ENCODE results near the gene SDCBP2. TPM values are rescaled to one million over a fixed set of nuclear protein-coding genes. Genes with fewer than 3 reads are reported as not detected.

SDCBP2 gene
- total and polyA plus RNA-seq, 2 of the 4 experiments (the other 2 are of a cell fraction) = 0.54 to 1.3 TPM

DNA sequence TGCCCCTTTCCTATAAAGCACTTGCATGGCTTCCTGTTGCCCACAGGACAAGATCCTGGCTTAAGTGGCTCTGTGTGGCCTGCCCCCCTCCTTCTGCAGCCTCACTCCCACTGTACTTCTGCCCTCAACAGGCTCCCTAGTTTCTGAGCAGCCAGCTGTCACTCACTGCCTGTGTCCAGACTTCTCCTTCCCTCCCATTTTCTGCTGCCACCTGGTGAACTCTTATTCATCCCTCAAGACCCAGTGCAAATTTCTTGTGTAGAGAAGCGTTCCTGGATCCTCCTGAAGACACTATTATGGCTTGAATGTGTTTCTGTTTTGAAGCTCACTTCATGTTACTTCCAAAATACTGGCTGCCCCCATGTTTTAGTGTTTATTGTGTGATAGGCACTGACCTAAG, 36.3 kb downstream of the SDCBP2 start:
- BruUV-seq (replicated peaks) = no TSS peak
- WGBS, 2 experiments (ENCODE audit: extremely low coverage in 2 of 2, insufficient read length in 1 of 2) = no CpG with 5 or more reads among the region's 1 CpG
- H4K91ac ChIP-seq (ENCODE audit: insufficient read depth, low read depth, low read length) = no peak overlapping the region

More for the DNA sequence above, 36.3 kb downstream of the SDCBP2 start:
- H2AK5ac ChIP-seq (ENCODE audit: low read depth, low read length) = no peak overlapping the region
- peaks cover 5 to 22% of the 10 kb centered on the region in 2 experiments; a peak in 3 of 4 replicates for H3K79me1 ChIP-seq (ENCODE audit: low read depth in 1 of 2, low read length in 2 of 2)
- H3K14ac ChIP-seq (replicated peaks; ENCODE audit: low read depth, low read length) = no peak overlapping the region
- dilution Hi-C loops (cut with HindIII; ENCODE audit: low sequenced_read_pairs, unreplicated experiment) = no loop called here
- no peak overlapping the region for H4K5ac ChIP-seq (ENCODE audit: low read depth, low read length)
- no peak overlapping the region for H3K56ac ChIP-seq (ENCODE audit: extremely low read depth, insufficient read depth, low read length)
- no peak overlapping the region for H3K18ac ChIP-seq (ENCODE audit: low read depth, low read length)
- no peak overlapping the region for H2AK9ac ChIP-seq (replicated peaks; ENCODE audit: low read depth, low read length, poor library complexity)
- no peak overlapping the region for H3K27ac ChIP-seq (ENCODE audit: insufficient read depth, low read length)
- no peaks in the 10 kb centered on the region for H3K36me3 ChIP-seq (ENCODE audit: control insufficient read depth, insufficient read depth, low read length)
- no peaks in the 10 kb centered on the region; the same call in 1 of the 2 replicates for H3K4me1 ChIP-seq (ENCODE audit: control insufficient read depth, insufficient read depth, low read length)
- ChIA-PET POLR2A (ENCODE audit: unreplicated experiment) (no interaction called here), CTCF (no interaction called here)
- no peak overlapping the region for H3K23ac ChIP-seq (ENCODE audit: low read depth, low read length)
- H3K27me3 ChIP-seq (ENCODE audit: control insufficient read depth, insufficient read depth, low read length) = no peaks in the 10 kb centered on the region
- peaks cover 31% of the 10 kb centered on the region for H4K20me1 ChIP-seq (ENCODE audit: insufficient read depth, low read length)
- H3K9me1 ChIP-seq (ENCODE audit: insufficient read depth, low read length) = peaks cover 31% of the 10 kb centered on the region
- H3K4ac ChIP-seq (ENCODE audit: low read depth, low read length) = no peak overlapping the region
- H2AFZ ChIP-seq (replicated peaks; ENCODE audit: low read length, poor library complexity) = no peak overlapping the region
- intact Hi-C loops (cut with micrococcal nuclease) = no loop called here
- no peaks in the 10 kb centered on the region for H3K9me3 ChIP-seq (ENCODE audit: control insufficient read depth, insufficient read depth, low read length)
- H2BK15ac ChIP-seq (ENCODE audit: low read depth, low read length) = no peak overlapping the region
- no peak overlapping the region for H2BK5ac ChIP-seq (ENCODE audit: low read depth, low read length, poor library complexity, severe bottlenecking)
- no peak overlapping the region for H3K4me2 ChIP-seq (ENCODE audit: low read depth, low read length)
- ATAC-seq (ENCODE audit: low read depth) (no peak), DNase-seq (no peak)
- in situ Hi-C loops (cut with MboI; ENCODE audit: low sequenced_read_pairs) = no loop called here
- no peak overlapping the region for H3K4me3 ChIP-seq (ENCODE audit: insufficient read depth, low read depth, low read length)
- H2BK20ac ChIP-seq (ENCODE audit: low read depth, low read length) = no peak overlapping the region
- H3K9ac ChIP-seq (ENCODE audit: low read depth, low read length) = no peak overlapping the region
- H4K8ac ChIP-seq (ENCODE audit: low read depth in 2 of 2, low read length in 2 of 2) = no peak overlapping the region
- no peak for TF ChIP-seq NFE2L2 (IDR thresholded peaks at IDR 0.05; ENCODE audit: low read depth, low read length)
- no peak for TF ChIP-seq SMC3 (IDR thresholded peaks at IDR 0.05; ENCODE audit: low read depth, low read length)
- TF ChIP-seq POLR2A (IDR thresholded peaks at IDR 0.05; ENCODE audit: low read depth, low read length) = no peak
- TF ChIP-seq MAZ (IDR thresholded peaks at IDR 0.05; ENCODE audit: borderline replicate concordance, low read depth, low read length) = no peak
- no peak for TF ChIP-seq ELK1 (IDR thresholded peaks at IDR 0.05; ENCODE audit: borderline replicate concordance, low read depth, low read length)
- no peak for TF ChIP-seq MXI1 (IDR thresholded peaks at IDR 0.05; ENCODE audit: borderline replicate concordance, low read depth, low read length)
- no peak for TF ChIP-seq CTCF (conservative IDR thresholded peaks at IDR 0.05; ENCODE audit: low read depth, low read length)
- TF ChIP-seq RAD21 (IDR thresholded peaks at IDR 0.05; ENCODE audit: low read length) = no peak
- TF ChIP-seq BHLHE40 (IDR thresholded peaks at IDR 0.05; ENCODE audit: low read depth, low read length) = no peak
- TF ChIP-seq FOS (IDR thresholded peaks at IDR 0.05; ENCODE audit: low read depth, low read length) = no peak
- no peak for TF ChIP-seq MAFK (IDR thresholded peaks at IDR 0.05; ENCODE audit: low read depth, low read length)
- H2BK120ac ChIP-seq (ENCODE audit: low read depth, low read length) = no peak overlapping the region

All from IMR-90 (cell line).